Stomach (tissue), 4 donors: ENCODE data around the gene COPS7A.
"Not testable (repeated sequence)": the region's sequence is repeated elsewhere in the genome, so short reads cannot be mapped to it uniquely, and the experiment has no call there.

Experiments used
- EP300 ChIP-seq: sonication (generic); formaldehyde crosslinking; IDR thresholded peaks from one replicate; pipeline ENCODE4 v1.6.1; 2017; ENCODE audit warnings: antibody characterized with exemption
- POLR2A ChIP-seq, 4 donors: fragments of 450-650 bp; IDR thresholded peaks; one replicate each; pipeline ENCODE4 v1.6.1; 2016; ENCODE audit warnings: antibody characterized with exemption in 4 of 4, control low read depth in 2 of 4, mild to moderate bottlenecking in 1 of 4, moderate library complexity in 1 of 4
- TF ChIP-seq, protein P1 (sequence below), 7 experiments: fragments of 450-650 bp in 4 of 7; fragments of 200-600 bp in 3 of 7; sonication (generic) in 3 of 7; IDR thresholded peaks; one replicate each; pipeline ENCODE4 v1.5.1; 2016 to 2019; ENCODE audit warnings: antibody characterized with exemption in 7 of 7, control low read depth in 2 of 7, mild to moderate bottlenecking in 1 of 7

DNA sequence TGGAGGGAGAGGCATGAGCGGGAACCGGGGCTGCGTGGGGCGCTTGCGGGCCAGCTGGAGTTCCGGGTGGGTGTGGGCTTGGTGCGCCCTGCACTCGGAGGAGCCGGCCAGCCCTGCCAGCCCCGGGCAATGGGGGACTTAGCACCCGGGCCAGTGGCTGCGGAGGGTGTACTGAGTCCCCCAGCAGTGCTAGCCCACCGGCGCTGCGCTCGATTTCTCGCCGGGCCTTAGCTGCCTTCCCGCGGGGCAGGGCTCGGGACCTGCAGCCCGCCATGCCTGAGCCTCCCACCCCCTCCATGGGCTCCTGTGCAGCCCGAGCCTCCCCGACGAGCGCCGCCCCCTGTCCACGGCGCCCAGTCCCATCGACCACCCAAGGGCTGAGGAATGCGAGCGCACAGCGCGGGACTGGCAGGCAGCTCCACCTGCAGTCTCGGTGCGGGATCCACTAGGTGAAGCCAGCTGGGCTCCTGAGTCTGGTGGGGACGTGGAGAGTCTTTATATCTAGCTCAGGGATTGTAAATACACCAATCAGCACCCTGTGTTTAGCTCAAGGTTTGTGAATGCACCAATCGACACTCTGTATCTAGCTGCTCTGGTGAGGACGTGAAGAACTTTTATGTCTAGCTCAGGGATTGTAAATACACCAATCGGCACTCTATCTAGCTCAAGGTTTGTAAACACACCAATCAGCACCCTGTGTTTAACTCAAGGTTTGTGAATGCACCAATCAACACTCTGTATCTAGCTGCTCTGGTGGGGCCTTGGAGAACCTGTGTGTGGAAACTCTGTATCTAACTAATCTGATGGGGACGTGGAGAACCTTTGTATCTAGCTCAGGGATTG lies 7.6 kb upstream of the COPS7A start:
- TF ChIP-seq, protein P1, sequence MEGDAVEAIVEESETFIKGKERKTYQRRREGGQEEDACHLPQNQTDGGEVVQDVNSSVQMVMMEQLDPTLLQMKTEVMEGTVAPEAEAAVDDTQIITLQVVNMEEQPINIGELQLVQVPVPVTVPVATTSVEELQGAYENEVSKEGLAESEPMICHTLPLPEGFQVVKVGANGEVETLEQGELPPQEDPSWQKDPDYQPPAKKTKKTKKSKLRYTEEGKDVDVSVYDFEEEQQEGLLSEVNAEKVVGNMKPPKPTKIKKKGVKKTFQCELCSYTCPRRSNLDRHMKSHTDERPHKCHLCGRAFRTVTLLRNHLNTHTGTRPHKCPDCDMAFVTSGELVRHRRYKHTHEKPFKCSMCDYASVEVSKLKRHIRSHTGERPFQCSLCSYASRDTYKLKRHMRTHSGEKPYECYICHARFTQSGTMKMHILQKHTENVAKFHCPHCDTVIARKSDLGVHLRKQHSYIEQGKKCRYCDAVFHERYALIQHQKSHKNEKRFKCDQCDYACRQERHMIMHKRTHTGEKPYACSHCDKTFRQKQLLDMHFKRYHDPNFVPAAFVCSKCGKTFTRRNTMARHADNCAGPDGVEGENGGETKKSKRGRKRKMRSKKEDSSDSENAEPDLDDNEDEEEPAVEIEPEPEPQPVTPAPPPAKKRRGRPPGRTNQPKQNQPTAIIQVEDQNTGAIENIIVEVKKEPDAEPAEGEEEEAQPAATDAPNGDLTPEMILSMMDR (IDR thresholded peaks at IDR 0.05), result not testable (repeated sequence)
- not testable (repeated sequence) for TF ChIP-seq POLR2A (IDR thresholded peaks at IDR 0.05); EP300
